GM10847 (cell line): ENCODE measurements around the gene CHST9.

Experiments
- POLR2A ChIP-seq: IDR thresholded peaks from 2 replicates; pipeline ENCODE4 v1.6.1; 2011; ENCODE audit not compliant: insufficient read length; ENCODE audit errors: extremely low read depth

CHST9 gene

GRCh38 chr18:26992926-26993325 is 192.2 kb downstream of the CHST9 start:
- no peak for TF ChIP-seq POLR2A

- TF ChIP-seq POLR2A, result no peak
Observed at GRCh38 chr18:26989842-26990241, 195.3 kb downstream of the CHST9 start.

- TF ChIP-seq POLR2A, result no peak
Observed at GRCh38 chr18:26981360-26982082, 203.6 kb downstream of the CHST9 start.

GRCh38 chr18:26978812-26979341 is 206.2 kb downstream of the CHST9 start:
- no peak for TF ChIP-seq POLR2A

GRCh38 chr18:26977781-26978180 is 207.3 kb downstream of the CHST9 start:
- TF ChIP-seq POLR2A, result no peak

GRCh38 chr18:26976206-26976605 is 208.9 kb downstream of the CHST9 start:
- no peak for TF ChIP-seq POLR2A

GRCh38 chr18:26971409-26971808 is 213.7 kb downstream of the CHST9 start:
- no peak for TF ChIP-seq POLR2A

- TF ChIP-seq POLR2A, result no peak
Observed at GRCh38 chr18:26970637-26971036, 214.5 kb downstream of the CHST9 start.

- no peak for TF ChIP-seq POLR2A
Observed at GRCh38 chr18:26965206-26965605, 219.9 kb downstream of the CHST9 start.

- TF ChIP-seq POLR2A, result no peak
Observed at GRCh38 chr18:26963292-26963691, 221.8 kb downstream of the CHST9 start.

GRCh38 chr18:26961839-26962238 is 223.3 kb downstream of the CHST9 start:
- TF ChIP-seq POLR2A, result no peak

- TF ChIP-seq POLR2A, result no peak
Observed at GRCh38 chr18:26960911-26961310, 224.2 kb downstream of the CHST9 start.

- TF ChIP-seq POLR2A, result no peak
Observed at GRCh38 chr18:26956863-26957262, 228.2 kb downstream of the CHST9 start.

GRCh38 chr18:26948703-26949102 is 236.4 kb downstream of the CHST9 start:
- TF ChIP-seq POLR2A, result no peak

GRCh38 chr18:26943906-26944305 is 241.2 kb downstream of the CHST9 start:
- no peak for TF ChIP-seq POLR2A

- TF ChIP-seq POLR2A, result no peak
Observed at GRCh38 chr18:26941584-26941983, 243.5 kb downstream of the CHST9 start.

GRCh38 chr18:26940744-26941398 is 244.2 kb downstream of the CHST9 start:
- TF ChIP-seq POLR2A, result no peak

GRCh38 chr18:26931659-26932058 is 253.4 kb downstream of the CHST9 start:
- no peak for TF ChIP-seq POLR2A
